ENCODE results near the gene AP5Z1. TPM values are rescaled to one million over a fixed set of nuclear protein-coding genes. Genes with fewer than 3 reads are reported as not detected.

AP5Z1 gene
- total and polyA plus RNA-seq, 2 donors = 15.8 to 29.3 TPM

- no peak for DNase-seq (ENCODE audit: extremely low spot score)
- H3K4me1 ChIP-seq (ENCODE audit: insufficient read depth) = no peaks in the 10 kb centered on the region
- H3K27ac ChIP-seq (ENCODE audit: low read depth) = no peak overlapping the region
- no peak overlapping the region for H3K4me3 ChIP-seq (ENCODE audit: low read depth, low read length)
- 92% methylated on average over 36 of the region's 36 CpGs for WGBS
- H3K36me3 ChIP-seq (ENCODE audit: insufficient read depth) = peaks cover 5% of the 10 kb centered on the region
These were observed 7.2 kb downstream of the AP5Z1 start for GRCh38 chr7:4782333-4783291.

GRCh38 chr7:4783292-4783652 lies 7.8 kb downstream of the AP5Z1 start:
- WGBS = 90% methylated on average over 16 of the region's 16 CpGs
- Histone ChIP-seq H3K4me3 (ENCODE audit: low read depth, low read length) (no peak overlapping the region), H3K36me3 (ENCODE audit: insufficient read depth) (peaks cover 5% of the 10 kb centered on the region), H3K27ac (ENCODE audit: low read depth) (no peak overlapping the region), H3K4me1 (ENCODE audit: insufficient read depth) (no peaks in the 10 kb centered on the region)
- no peak for DNase-seq (ENCODE audit: extremely low spot score)

GRCh38 chr7:4783762-4784351 lies 8.4 kb downstream of the AP5Z1 start:
- no peak for DNase-seq (ENCODE audit: extremely low spot score)
- 82% methylated on average over 40 of the region's 40 CpGs for WGBS
- no peak overlapping the region for H3K27ac ChIP-seq (ENCODE audit: low read depth)
- H3K4me3 ChIP-seq (ENCODE audit: low read depth, low read length) = no peak overlapping the region
- no peaks in the 10 kb centered on the region for H3K4me1 ChIP-seq (ENCODE audit: insufficient read depth)
- H3K36me3 ChIP-seq (ENCODE audit: insufficient read depth) = peaks cover 9% of the 10 kb centered on the region

GRCh38 chr7:4784799-4785198 lies 9.4 kb downstream of the AP5Z1 start:
- DNase-seq (ENCODE audit: extremely low spot score) = no peak
- H3K36me3 ChIP-seq (ENCODE audit: insufficient read depth) = peaks cover 9% of the 10 kb centered on the region
- H3K4me1 ChIP-seq (ENCODE audit: insufficient read depth) = no peaks in the 10 kb centered on the region
- H3K27ac ChIP-seq (ENCODE audit: low read depth) = no peak overlapping the region
- WGBS = 85% methylated on average over 19 of the region's 19 CpGs
- H3K4me3 ChIP-seq (ENCODE audit: low read depth, low read length) = no peak overlapping the region

- H3K36me3 ChIP-seq (ENCODE audit: insufficient read depth) = peaks cover 9% of the 10 kb centered on the region
- no peak for DNase-seq (ENCODE audit: extremely low spot score)
- WGBS = 93% methylated on average over 20 of the region's 20 CpGs
These were observed 9.9 kb downstream of the AP5Z1 start for GRCh38 chr7:4785371-4785770.

GRCh38 chr7:4786015-4786414 lies 10.6 kb downstream of the AP5Z1 start:
- Histone ChIP-seq H3K27ac (ENCODE audit: low read depth) (no peak overlapping the region), H3K4me1 (ENCODE audit: insufficient read depth) (no peaks in the 10 kb centered on the region), H3K4me3 (ENCODE audit: low read depth, low read length) (no peak overlapping the region), H3K36me3 (ENCODE audit: insufficient read depth) (peaks cover 12% of the 10 kb centered on the region)
- no peak for DNase-seq (ENCODE audit: extremely low spot score)
- WGBS = 91% methylated on average over 17 of the region's 17 CpGs

More at GRCh38 chr7:4785371-4785770, 9.9 kb downstream of the AP5Z1 start:
- H3K27ac ChIP-seq (ENCODE audit: low read depth) = no peak overlapping the region
- no peaks in the 10 kb centered on the region for H3K4me1 ChIP-seq (ENCODE audit: insufficient read depth)
- H3K4me3 ChIP-seq (ENCODE audit: low read depth, low read length) = no peak overlapping the region

GRCh38 chr7:4787541-4787940 lies 12.1 kb downstream of the AP5Z1 start:
- Histone ChIP-seq H3K4me3 (ENCODE audit: low read depth, low read length) (no peak overlapping the region), H3K27ac (ENCODE audit: low read depth) (no peak overlapping the region), H3K4me1 (ENCODE audit: insufficient read depth) (no peaks in the 10 kb centered on the region), H3K36me3 (ENCODE audit: insufficient read depth) (peaks cover 13% of the 10 kb centered on the region)
- WGBS = 89% methylated on average over 17 of the region's 17 CpGs
- DNase-seq (ENCODE audit: extremely low spot score) = no peak

- peaks cover 13% of the 10 kb centered on the region for H3K36me3 ChIP-seq (ENCODE audit: insufficient read depth)
- no peak for DNase-seq (ENCODE audit: extremely low spot score)
- H3K4me1 ChIP-seq (ENCODE audit: insufficient read depth) = no peaks in the 10 kb centered on the region
- H3K27ac ChIP-seq (ENCODE audit: low read depth) = no peak overlapping the region
- H3K4me3 ChIP-seq (ENCODE audit: low read depth, low read length) = no peak overlapping the region
- WGBS = 87% methylated on average over 23 of the region's 23 CpGs
These were observed 12.7 kb downstream of the AP5Z1 start for GRCh38 chr7:4787947-4788626.

- 92% methylated on average over 27 of the region's 27 CpGs for whole genome bisulfite sequencing
- no peak for DNase-seq (ENCODE audit: extremely low spot score)
- H3K36me3 ChIP-seq (ENCODE audit: insufficient read depth) = peaks cover 11% of the 10 kb centered on the region
- no peak overlapping the region for H3K27ac ChIP-seq (ENCODE audit: low read depth)
- no peaks in the 10 kb centered on the region for H3K4me1 ChIP-seq (ENCODE audit: insufficient read depth)
- no peak overlapping the region for H3K4me3 ChIP-seq (ENCODE audit: low read depth, low read length)
These were observed 13.3 kb downstream of the AP5Z1 start for GRCh38 chr7:4788627-4789189.

- H3K4me1 ChIP-seq (ENCODE audit: insufficient read depth) = no peaks in the 10 kb centered on the region
- H3K4me3 ChIP-seq (ENCODE audit: low read depth, low read length) = no peak overlapping the region
- H3K27ac ChIP-seq (ENCODE audit: low read depth) = no peak overlapping the region
- no peak for DNase-seq (ENCODE audit: extremely low spot score)
- WGBS = 89% methylated on average over 26 of the region's 26 CpGs
- peaks cover 11% of the 10 kb centered on the region for H3K36me3 ChIP-seq (ENCODE audit: insufficient read depth)
These were observed 14.0 kb downstream of the AP5Z1 start for GRCh38 chr7:4789194-4790077.

GRCh38 chr7:4790078-4790465 lies 14.6 kb downstream of the AP5Z1 start:
- DNase-seq (ENCODE audit: extremely low spot score) = no peak
- Histone ChIP-seq H3K4me3 (ENCODE audit: low read depth, low read length) (no peak overlapping the region), H3K4me1 (ENCODE audit: insufficient read depth) (no peaks in the 10 kb centered on the region), H3K27ac (ENCODE audit: low read depth) (no peak overlapping the region), H3K36me3 (ENCODE audit: insufficient read depth) (peaks cover 10% of the 10 kb centered on the region)
- 80% methylated on average over 9 of the region's 9 CpGs for WGBS

GRCh38 chr7:4790516-4790991 lies 15.1 kb downstream of the AP5Z1 start:
- Histone ChIP-seq H3K27ac (ENCODE audit: low read depth) (no peak overlapping the region), H3K4me1 (ENCODE audit: insufficient read depth) (no peaks in the 10 kb centered on the region), H3K4me3 (ENCODE audit: low read depth, low read length) (no peak overlapping the region), H3K36me3 (ENCODE audit: insufficient read depth) (peaks cover 8% of the 10 kb centered on the region)
- DNase-seq (ENCODE audit: extremely low spot score) = no peak
- 95% methylated on average over 24 of the region's 24 CpGs for WGBS

All from urinary bladder (tissue), 4 donors.